Adrenal gland (tissue), 12 donors: ENCODE results near the gene REC8. TPM values are rescaled to one million over a fixed set of nuclear protein-coding genes. Genes with fewer than 3 reads are reported as not detected.
"Not testable (repeated sequence)": the region's sequence is repeated elsewhere in the genome, so short reads cannot be mapped to it uniquely, and the experiment has no call there.

Experiments
- DNase-seq, 7 donors: peaks; one replicate each; pipeline ENCODE4 v3.0.0-alpha.2; 2019 to 2020
- H3K27ac ChIP-seq, 5 donors: fragments of 200-600 bp; sonication (generic) in 4 of 5; 1 replicate in 3 of 5; 2 replicates in 2 of 5; pipeline versions ENCODE4 v1.5.1 to v1.8.0; 2016 to 2020; ENCODE audit warnings: mild to moderate bottlenecking in 1 of 5
- H3K27me3 ChIP-seq: fragments of 200-600 bp; 2 replicates; pipeline ENCODE4 v1.8.0; 2021
- H3K36me3 ChIP-seq, 2 donors: fragments of 200-600 bp; replicated peaks in 1 of 2; 1 replicate in 1 of 2; 2 replicates in 1 of 2; pipeline versions ENCODE4 v1.5.1 to v1.8.0; 2018 to 2022
- H3K4me1 ChIP-seq, 2 donors: fragments of 200-600 bp; replicated peaks in 1 of 2; 1 replicate in 1 of 2; 2 replicates in 1 of 2; pipeline versions ENCODE4 v1.5.1 to v1.8.0; 2018 to 2021
- H3K4me3 ChIP-seq, 4 donors: fragments of 200-600 bp; sonication (generic) in 3 of 4; one replicate each; pipeline ENCODE4 v1.5.1; 2016 to 2018
- H3K9me3 ChIP-seq, 3 donors: fragments of 200-600 bp; sonication (generic) in 1 of 3; replicated peaks in 1 of 3; 1 replicate in 2 of 3; 2 replicates in 1 of 3; pipeline versions ENCODE4 v1.5.1 to v1.8.0; 2016 to 2021
- CTCF ChIP-seq, 6 experiments: fragments of 450-650 bp in 4 of 6; fragments of 200-600 bp in 2 of 6; sonication (generic) in 1 of 6; IDR thresholded peaks; 1 replicate in 5 of 6; 2 replicates in 1 of 6; pipeline versions ENCODE4 v1.5.1 to v1.8.0; 2016 to 2021; ENCODE audit warnings: antibody characterized with exemption in 6 of 6, mild to moderate bottlenecking in 2 of 6, moderate library complexity in 1 of 6
- POLR2A ChIP-seq, 2 donors: fragments of 450-650 bp; IDR thresholded peaks; one replicate each; pipeline ENCODE4 v1.6.1; 2017; ENCODE audit warnings: antibody characterized with exemption in 2 of 2, mild to moderate bottlenecking in 2 of 2, moderate library complexity in 1 of 2
- WGBS, 4 donors: extraction: QIAGEN DNeasy Blood & Tissue Kit in 2 of 4; methylation state at CpG; one replicate each; pipeline versions ENCODE4 v1.1.5 to v1.1.7; 2013 to 2017; 5-methylcytosine and 5-hydroxymethylcytosine counted together
- intact Hi-C, 2 donors: fragments of 100-400 bp; cut with DNase I; formaldehyde crosslinking; loops; one replicate each; pipeline versions ENCODE4 v1.14.1 to v1.15.0; 2022 to 2023
- polyA plus RNA-seq, 3 donors: library from polyadenylated mRNA; stranded (reverse); fragments of 200-250 nt in 2 of 3; fragments of 350-450 nt in 1 of 3; fragmentation: Illumina TruSeq in 1 of 3; extraction: RNeasy Lipid Tissue Mini Kit (QIAGEN cat#74804) in 1 of 3; gene quantifications; one replicate each; pipeline ENCODE4 v1.2.3, GENCODE V29; 2013 to 2014
- total RNA-seq, 9 donors: library from RNA; depleted of rRNA in 4 of 9; stranded (reverse); fragments of >200 nt in 4 of 9; fragments of 120-200 nt in 1 of 9; fragmentation: NEBNext Ultra II Directional in 1 of 9; extraction: Animal tissue kit (Norgen Biotek cat#: 25700) in 1 of 9; gene quantifications; one replicate each; pipeline versions ENCODE4 v1.1.0 to v1.2.4, GENCODE V29; 2013 to 2023
- donor health status: healthy with polysubstance abuse.
- donor health status: Bipolar disorder and iron deficiency.
- donor health status: DM: yes; HTN: yes; CAD: no.
- donor health status: DM: no; HTN: no; CAD: no.
- donor health status: DM: no; HTN: no; CAD: no.
- donor health status: DM: yes; HTN: yes; CAD: no.

REC8 gene
- total and polyA plus RNA-seq, 12 donors = 1.3 to 111 (median 11.4) TPM

GRCh38 chr14:24216345-24216699, 44.4 kb downstream of the REC8 start:
- intact Hi-C loops = no loop called here
- Histone ChIP-seq H3K9me3 (no peaks in the 10 kb centered on the region), H3K27ac (peak overlapping the region in 4 of 5 donors; percentile 64 to 98 (median 90)), H3K27me3 (no peaks in the 10 kb centered on the region), H3K4me3 (no peak overlapping the region), H3K36me3 (peaks cover 0 to 10% of the 10 kb centered on the region in 2 donors), H3K4me1 (peaks cover 17 to 25% of the 10 kb centered on the region in 2 donors)
- no peak for DNase-seq
- WGBS, 4 donors = 82 to 94% (median 86%) methylated on average over 2 of the region's 2 CpGs
- TF ChIP-seq CTCF (IDR thresholded peaks at IDR 0.05) (no peak), POLR2A (IDR thresholded peaks at IDR 0.05) (no peak)

GRCh38 chr14:24216876-24217275, 45.0 kb downstream of the REC8 start:
- WGBS, 4 donors = 75 to 96% (median 78%) methylated on average over 1 of the region's 1 CpG
- H3K27me3 ChIP-seq, intact Hi-C loops, H3K9me3 ChIP-seq, H3K27ac ChIP-seq, H3K36me3 ChIP-seq, H3K4me3 ChIP-seq: not testable (repeated sequence)
- H3K4me1 ChIP-seq = peaks cover 12 to 24% of the 10 kb centered on the region in 2 donors
- peak in 1 of 7 donors; percentile 12 for DNase-seq

- Histone ChIP-seq H3K4me1 (peaks cover 4 to 12% of the 10 kb centered on the region in 2 donors), H3K4me3 (no peak overlapping the region), H3K27me3 (no peaks in the 10 kb centered on the region), H3K36me3 (peaks cover 0 to 7% of the 10 kb centered on the region in 2 donors), H3K9me3 (no peaks in the 10 kb centered on the region), H3K27ac (no peak overlapping the region)
- DNase-seq = peak in 1 of 7 donors; percentile 12
- TF ChIP-seq CTCF (IDR thresholded peaks at IDR 0.05) = no peak
- TF ChIP-seq POLR2A (IDR thresholded peaks at IDR 0.05) = no peak
- intact Hi-C loops = no loop called here
- 87 to 92% (median 91%) methylated on average over 3 to 4 of the region's 4 CpGs for WGBS, 4 donors
Observed at GRCh38 chr14:24219080-24219479, 47.2 kb downstream of the REC8 start.

- TF ChIP-seq POLR2A (IDR thresholded peaks at IDR 0.05) (no peak), CTCF (IDR thresholded peaks at IDR 0.05) (no peak)
- WGBS, 4 donors = 53 to 61% (median 59%) methylated on average over 3 of the region's 3 CpGs
- Histone ChIP-seq H3K27ac (no peak overlapping the region), H3K4me1 (peaks cover 4 to 10% of the 10 kb centered on the region in 2 donors), H3K9me3 (no peaks in the 10 kb centered on the region), H3K27me3 (no peaks in the 10 kb centered on the region), H3K4me3 (no peak overlapping the region), H3K36me3 (peaks cover 0 to 7% of the 10 kb centered on the region in 2 donors)
- peak in 1 of 7 donors; percentile 6 for DNase-seq
- intact Hi-C loops = no loop called here
Observed at GRCh38 chr14:24219521-24219920, 47.6 kb downstream of the REC8 start.

- H3K4me3 ChIP-seq, intact Hi-C loops, H3K9me3 ChIP-seq, H3K27me3 ChIP-seq, H3K4me1 ChIP-seq, H3K27ac ChIP-seq: not testable (repeated sequence)
- peak in 2 of 7 donors; percentile 3 to 30 for DNase-seq
- 96 to 99% (median 97%) methylated on average over 4 of the region's 4 CpGs for WGBS, 4 donors
- peaks cover 0 to 10% of the 10 kb centered on the region in 2 donors for H3K36me3 ChIP-seq
Observed at GRCh38 chr14:24222987-24223386, 51.1 kb downstream of the REC8 start.
